ENCODE data around the gene HBE1.

DNA sequence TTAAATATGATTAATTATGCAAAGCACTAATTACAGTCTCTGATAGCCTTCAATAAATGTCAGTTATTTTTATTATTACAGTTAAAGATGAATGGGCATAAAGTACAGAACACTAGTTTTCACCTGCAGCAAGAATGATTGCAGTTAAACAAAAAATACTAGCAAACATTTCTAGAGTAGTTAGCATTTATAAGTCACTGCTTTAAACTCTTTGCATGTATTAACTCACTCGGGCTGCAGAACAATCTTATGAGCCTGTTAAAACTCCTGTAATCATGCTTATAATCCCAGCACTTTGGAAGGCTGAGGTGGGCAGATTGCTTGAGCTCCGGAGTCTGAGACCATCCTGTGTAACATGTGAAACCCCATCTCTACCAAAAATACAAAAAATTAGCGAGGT, 17.2 kb upstream of the HBE1 start:
- TF ChIP-seq CTCF (conservative IDR thresholded peaks at IDR 0.05; ENCODE audit: low read depth, low read length) (no peak), RCOR1 (IDR thresholded peaks at IDR 0.05; ENCODE audit: insufficient replicate concordance, low read length) (no peak), SMC3 (IDR thresholded peaks at IDR 0.05; ENCODE audit: low read depth, low read length) (no peak), POLR2A (IDR thresholded peaks at IDR 0.05; ENCODE audit: low read depth, low read length) (no peak), MAFK (IDR thresholded peaks at IDR 0.05; ENCODE audit: low read depth, low read length) (no peak), CEBPB (IDR thresholded peaks at IDR 0.05; ENCODE audit: low read depth, low read length) (no peak), NFE2L2 (IDR thresholded peaks at IDR 0.05; ENCODE audit: low read depth, low read length) (no peak), FOS (IDR thresholded peaks at IDR 0.05; ENCODE audit: low read depth, low read length) (no peak), RAD21 (IDR thresholded peaks at IDR 0.05; ENCODE audit: low read length) (no peak), USF2 (IDR thresholded peaks at IDR 0.05; ENCODE audit: low read depth, low read length) (no peak), RFX5 (IDR thresholded peaks at IDR 0.05; ENCODE audit: low read depth, low read length) (no peak)
- TF ChIP-seq, protein P1, sequence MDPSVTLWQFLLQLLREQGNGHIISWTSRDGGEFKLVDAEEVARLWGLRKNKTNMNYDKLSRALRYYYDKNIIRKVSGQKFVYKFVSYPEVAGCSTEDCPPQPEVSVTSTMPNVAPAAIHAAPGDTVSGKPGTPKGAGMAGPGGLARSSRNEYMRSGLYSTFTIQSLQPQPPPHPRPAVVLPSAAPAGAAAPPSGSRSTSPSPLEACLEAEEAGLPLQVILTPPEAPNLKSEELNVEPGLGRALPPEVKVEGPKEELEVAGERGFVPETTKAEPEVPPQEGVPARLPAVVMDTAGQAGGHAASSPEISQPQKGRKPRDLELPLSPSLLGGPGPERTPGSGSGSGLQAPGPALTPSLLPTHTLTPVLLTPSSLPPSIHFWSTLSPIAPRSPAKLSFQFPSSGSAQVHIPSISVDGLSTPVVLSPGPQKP (IDR thresholded peaks at IDR 0.05; ENCODE audit: borderline replicate concordance, low read depth, low read length), result no peak
